OCI-LY1 (cell line): ENCODE data around the gene RASSF8.

Experiments
- H2AFZ ChIP-seq: fragments of 200-600 bp; sonication (generic), shearing (Covaris generic); 2 replicates; pipeline ENCODE4 v1.6.0; 2014; ENCODE audit warnings: antibody characterized with exemption, mild to moderate bottlenecking, low read length
- H3F3A ChIP-seq: fragments of 200-600 bp; sonication (generic), shearing (Covaris generic); 2 replicates; pipeline ENCODE4 v1.6.0; 2014; ENCODE audit warnings: mild to moderate bottlenecking, antibody characterized with exemption, low read length, moderate library complexity; ENCODE audit not compliant: insufficient read depth
- H3K27ac ChIP-seq: fragments of 200-600 bp; sonication (generic); 2 replicates; pipeline ENCODE4 v1.5.1; 2014; ENCODE audit warnings: low read length, mixed run types, mild to moderate bottlenecking, low read depth; ENCODE audit not compliant: poor library complexity, severe bottlenecking
- H3K27me3 ChIP-seq: fragments of 200-600 bp; sonication (generic); 2 replicates; pipeline ENCODE4 v1.6.0; 2014; ENCODE audit warnings: antibody characterized with exemption, mild to moderate bottlenecking, low read length, moderate library complexity; ENCODE audit not compliant: insufficient read depth
- H3K36me3 ChIP-seq: fragments of 200-600 bp; sonication (generic); 2 replicates; pipeline ENCODE4 v1.6.1; 2014; ENCODE audit warnings: mild to moderate bottlenecking, antibody characterized with exemption, low read length, moderate library complexity, mixed read lengths; ENCODE audit not compliant: insufficient read depth
- H3K4me1 ChIP-seq: fragments of 200-600 bp; sonication (generic); 2 replicates; pipeline ENCODE4 v1.5.1; 2014; ENCODE audit warnings: mild to moderate bottlenecking, low read length, moderate library complexity; ENCODE audit not compliant: insufficient read depth, severe bottlenecking
- H3K4me2 ChIP-seq: fragments of 200-600 bp; sonication (generic), shearing (Covaris generic); 2 replicates; pipeline ENCODE4 v1.6.1; 2014; ENCODE audit warnings: low read length
- H3K4me3 ChIP-seq: fragments of 200-600 bp; sonication (generic); 2 replicates; pipeline ENCODE4 v1.5.1; 2014; ENCODE audit warnings: low read length, low read depth, mild to moderate bottlenecking, mixed read lengths; ENCODE audit not compliant: poor library complexity, severe bottlenecking
- H3K79me2 ChIP-seq: fragments of 200-600 bp; shearing (Covaris generic); 2 replicates; pipeline ENCODE4 v1.6.1; 2016; ENCODE audit warnings: mixed run types, low read length, mixed read lengths; ENCODE audit not compliant: insufficient read depth
- H3K9ac ChIP-seq: fragments of 200-600 bp; sonication (generic), shearing (Covaris generic); 2 replicates; pipeline ENCODE4 v1.6.1; 2014; ENCODE audit warnings: mild to moderate bottlenecking, low read length, mixed read lengths
- H3K9me2 ChIP-seq: fragments of 200-600 bp; sonication (generic), shearing (Covaris generic); 2 replicates; pipeline ENCODE4 v1.6.1; 2014; ENCODE audit warnings: low read depth, mild to moderate bottlenecking, low read length, mixed read lengths
- H3K9me3 ChIP-seq: fragments of 200-600 bp; shearing (Covaris generic); 2 replicates; pipeline ENCODE4 v1.6.1; 2014; ENCODE audit warnings: low read length, mixed read lengths
- H4K20me1 ChIP-seq: fragments of 200-600 bp; sonication (generic), shearing (Covaris generic); 2 replicates; pipeline ENCODE4 v1.6.0; 2016; ENCODE audit warnings: mild to moderate bottlenecking, low read length; ENCODE audit not compliant: insufficient read depth
- CTCF ChIP-seq: fragments of 200-600 bp; sonication (generic), shearing (Covaris generic); IDR thresholded peaks from 2 replicates; pipeline ENCODE4 v1.5.1; 2017; ENCODE audit warnings: mild to moderate bottlenecking, antibody characterized with exemption, low read length, moderate library complexity, mixed read lengths
- EZH2 ChIP-seq: fragments of 200-600 bp; sonication (generic), shearing (Covaris generic); IDR thresholded peaks from 2 replicates; pipeline ENCODE4 v1.8.0; 2017; ENCODE audit warnings: borderline replicate concordance, mixed run types, mild to moderate bottlenecking, antibody characterized with exemption, low read length, moderate library complexity, mixed read lengths

Gene RASSF8

GRCh38 chr12:26122681-26123481, 164.4 kb downstream of the RASSF8 start:
- H3K9me3 ChIP-seq, result no peaks in the 10 kb centered on the region
- no peaks in the 10 kb centered on the region for H3K79me2 ChIP-seq
- TF ChIP-seq CTCF, result peak; percentile 33
- TF ChIP-seq EZH2, result no peak
- H4K20me1 ChIP-seq, result no peaks in the 10 kb centered on the region
- no peak overlapping the region for H3K27ac ChIP-seq
- H3K9ac ChIP-seq, result no peak overlapping the region
- H3F3A ChIP-seq, result no peaks in the 10 kb centered on the region
- peaks cover 4% of the 10 kb centered on the region; the same call in 1 of the 2 replicates for H3K27me3 ChIP-seq
- H3K36me3 ChIP-seq, result no peaks in the 10 kb centered on the region
- H2AFZ ChIP-seq, result no peak overlapping the region
- no peaks in the 10 kb centered on the region for H3K9me2 ChIP-seq
- H3K4me2 ChIP-seq, result peak overlapping the region; percentile 62
- H3K4me3 ChIP-seq, result peak overlapping the region; percentile 50
- peaks cover 32% of the 10 kb centered on the region for H3K4me1 ChIP-seq

- Histone ChIP-seq H3K27me3 (peaks cover 4% of the 10 kb centered on the region; the same call in 1 of the 2 replicates), H4K20me1 (no peaks in the 10 kb centered on the region), H3K4me3 (no peak overlapping the region), H3K9me3 (no peaks in the 10 kb centered on the region), H3K36me3 (no peaks in the 10 kb centered on the region), H3K4me1 (peaks cover 32% of the 10 kb centered on the region), H3F3A (no peaks in the 10 kb centered on the region), H2AFZ (no peak overlapping the region), H3K9ac (no peak overlapping the region), H3K27ac (no peak overlapping the region), H3K79me2 (no peaks in the 10 kb centered on the region), H3K9me2 (no peaks in the 10 kb centered on the region), H3K4me2 (no peak overlapping the region)
- TF ChIP-seq CTCF, result 0 out of 2 replicates have a peak, but pooled peaks have one; percentile 1
- no peak for TF ChIP-seq EZH2
These were observed 165.0 kb downstream of the RASSF8 start for GRCh38 chr12:26123482-26123980.

- H3K4me1 ChIP-seq, result peaks cover 32% of the 10 kb centered on the region
- H3K27ac ChIP-seq, result no peak within 1 kb of the TSS
- H3K9me2 ChIP-seq, result no peaks in the 10 kb centered on the region
- H3K36me3 ChIP-seq, result no peaks in the 10 kb centered on the region
- peak within 1 kb of the TSS; percentile 53 for H3K4me3 ChIP-seq
- H3K4me2 ChIP-seq, result peak within 1 kb of the TSS; percentile 74
- H3K79me2 ChIP-seq, result no peaks in the 10 kb centered on the region
- H3F3A ChIP-seq, result no peaks in the 10 kb centered on the region
- H2AFZ ChIP-seq, result no peak within 1 kb of the TSS
- no peaks in the 10 kb centered on the region for H3K9me3 ChIP-seq
- H3K9ac ChIP-seq, result no peak within 1 kb of the TSS
- TF ChIP-seq EZH2, result no peak
- no peak for TF ChIP-seq CTCF
- no peaks in the 10 kb centered on the region for H4K20me1 ChIP-seq
- H3K27me3 ChIP-seq, result peaks cover 4% of the 10 kb centered on the region; the same call in 1 of the 2 replicates
These were observed 166.2 kb downstream of the RASSF8 start, which contains the start of gene BHLHE41 for GRCh38 chr12:26124446-26125399. Gene BHLHE41 (minus strand): TSS chr12:26125037. CDS start chr12:26124779, 258 bp downstream.
